NCI-H187 (cell line): ENCODE results near the gene RASGEF1C.
"Not testable (repeated sequence)": the region's sequence is repeated elsewhere in the genome, so short reads cannot be mapped to it uniquely, and the experiment has no call there.

Experiments used
- DNase-seq, 2 experiments: peaks; one replicate each; lab custom pipeline; 2025; lab: John Stamatoyannopoulos, UW

Gene RASGEF1C

DNA sequence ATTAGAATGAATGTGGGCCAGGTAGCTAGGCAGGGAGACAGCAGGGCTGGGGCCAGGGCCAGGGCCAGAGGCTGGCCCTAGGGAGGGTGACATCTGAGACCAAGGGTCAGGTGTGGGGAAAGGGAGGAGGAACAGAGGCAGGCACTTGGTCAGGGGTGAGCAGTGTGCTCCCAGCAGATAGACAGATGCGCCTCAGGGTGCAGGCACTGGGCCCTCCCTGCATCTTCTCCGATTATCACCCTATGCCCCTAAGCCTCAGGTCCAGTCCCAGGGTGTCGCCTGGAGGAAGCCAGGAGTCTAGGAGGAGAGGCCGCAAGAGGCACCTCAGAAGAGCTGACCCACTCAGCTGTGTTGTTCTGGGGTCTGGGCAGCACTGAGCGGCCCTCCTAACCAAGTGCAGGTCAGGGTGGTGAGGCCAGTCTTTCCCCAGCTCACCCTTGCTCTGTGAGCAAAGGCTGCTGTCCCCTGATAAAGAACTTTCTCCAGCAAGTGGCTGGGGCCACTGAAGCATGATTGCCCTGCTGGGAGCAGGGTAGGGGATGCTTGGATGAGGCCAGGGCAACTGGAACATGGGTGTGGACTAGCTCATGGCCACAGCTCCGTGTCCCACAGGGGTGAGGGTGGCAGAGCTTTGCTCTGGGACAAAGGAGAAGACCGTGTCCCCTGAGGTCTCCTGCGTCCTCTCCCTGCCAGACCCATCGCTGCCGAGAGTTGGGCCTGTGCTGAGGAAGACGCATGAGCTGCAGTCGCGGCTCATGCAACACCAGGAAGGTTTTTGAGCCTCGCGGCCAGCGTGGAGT is 2.1 kb upstream of the RASGEF1C start:
- DNase-seq = no peak

DNA sequence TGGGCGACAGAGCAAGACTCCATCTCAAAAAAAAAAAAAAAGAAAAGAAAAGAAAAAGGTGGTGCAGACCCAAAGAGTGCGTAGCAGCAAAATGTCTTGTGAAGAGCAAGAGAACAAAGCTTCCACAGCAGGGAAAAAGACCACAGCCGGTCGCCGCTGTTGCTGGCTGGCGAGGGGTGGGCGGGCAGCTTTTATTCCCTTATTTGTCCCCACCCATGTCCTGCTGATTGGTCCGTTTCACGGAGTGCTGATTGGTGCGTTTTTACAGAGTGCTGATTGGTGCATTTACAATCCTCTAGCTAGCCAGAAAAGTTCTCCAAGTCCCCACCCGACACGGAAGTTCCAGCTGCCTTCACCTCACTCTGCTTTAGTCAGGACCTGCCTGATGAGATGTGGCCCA is 1.1 kb upstream of the RASGEF1C start:
- DNase-seq = not testable (repeated sequence)

DNA sequence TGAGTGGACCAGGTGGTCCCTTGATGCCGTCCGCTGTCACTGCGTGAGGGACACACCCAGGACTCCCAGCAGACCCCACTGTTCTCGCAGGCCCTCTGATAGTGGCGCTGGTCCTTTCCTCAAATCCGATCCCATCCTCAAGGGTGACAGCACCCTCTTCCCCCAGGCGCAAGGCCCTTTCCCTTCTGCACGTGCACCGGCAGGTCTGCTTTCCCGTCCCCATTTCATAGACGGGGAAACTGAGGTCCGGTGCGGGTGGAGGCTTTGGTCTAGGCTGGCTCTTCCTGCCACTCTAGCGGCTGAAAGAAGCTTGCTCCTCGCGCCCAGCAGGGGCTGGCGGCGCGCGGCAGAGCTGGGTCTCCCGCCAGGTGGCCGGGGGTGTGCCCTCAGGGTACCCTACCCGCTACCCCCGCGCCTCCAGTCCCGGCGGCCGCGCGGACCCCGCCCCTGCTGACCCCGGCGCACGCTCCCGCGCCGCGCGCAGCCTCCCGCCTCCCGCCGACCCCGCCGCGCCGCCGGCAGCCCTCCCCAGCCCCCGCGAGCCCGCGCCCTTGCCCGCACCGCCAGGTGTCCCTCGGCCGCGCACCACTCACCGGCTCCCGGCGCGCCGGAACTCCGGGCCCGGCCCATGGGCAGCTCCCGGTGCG is 453 bp downstream of the RASGEF1C start:
- no peak for DNase-seq

DNA sequence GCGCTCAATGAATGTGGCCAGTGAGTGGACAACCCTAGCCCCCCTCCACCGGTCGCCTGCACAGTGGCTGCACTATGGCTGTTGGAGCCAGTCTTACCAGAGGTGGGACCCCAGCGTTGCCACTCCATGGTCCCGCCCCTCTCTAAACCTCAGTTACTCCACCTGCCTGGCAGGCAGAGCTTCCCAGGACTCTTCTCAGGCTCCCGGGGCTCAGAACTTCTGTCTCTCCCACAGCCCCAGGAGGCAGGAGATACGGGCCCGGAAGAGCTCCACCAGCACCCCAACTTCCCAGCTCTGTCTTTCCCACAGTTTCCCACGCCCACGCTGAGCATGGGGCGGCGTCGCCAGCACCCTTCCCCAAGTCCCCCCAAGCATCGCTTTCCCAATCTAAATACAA is 975 bp downstream of the RASGEF1C start:
- DNase-seq = no peak

DNA sequence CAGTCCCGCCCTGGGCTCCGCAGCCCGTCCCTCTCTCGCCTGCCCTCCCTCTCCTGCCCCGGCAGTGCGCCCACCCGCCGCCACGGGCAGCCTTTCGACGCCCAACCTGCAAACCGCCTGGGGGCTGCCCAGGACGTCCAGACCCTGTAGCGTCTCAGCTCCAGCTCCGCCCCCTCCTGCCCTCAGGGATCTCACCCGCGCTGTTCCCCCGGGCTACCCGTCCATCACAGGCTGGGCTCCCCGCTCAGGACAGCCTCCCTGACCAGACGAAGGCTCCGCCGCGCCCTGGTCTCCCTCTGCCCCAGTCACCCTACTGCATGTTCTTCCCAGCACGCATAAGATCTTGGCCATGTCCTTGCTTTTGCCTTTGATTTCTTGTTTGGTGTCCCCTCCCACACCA is 1.4 kb downstream of the RASGEF1C start:
- DNase-seq = no peak

DNA sequence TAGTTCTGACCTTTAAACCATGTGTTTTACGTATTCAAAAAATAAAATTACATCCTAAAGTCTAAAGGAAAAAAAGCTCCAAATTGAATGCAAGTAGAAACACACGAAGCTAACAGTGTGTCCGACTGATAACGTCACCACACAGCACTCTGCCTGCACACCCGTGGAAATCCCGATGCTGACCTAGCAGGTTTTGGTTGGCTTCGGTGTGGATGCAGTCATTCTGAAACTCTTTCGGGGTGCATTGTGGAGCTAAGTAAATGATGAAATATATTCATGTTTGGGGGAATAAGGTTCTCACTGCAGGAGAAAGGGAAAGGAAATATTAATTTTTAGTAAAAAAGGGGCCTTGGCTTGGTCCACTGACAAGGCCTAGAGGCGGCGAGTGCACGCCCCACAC is 2.0 kb downstream of the RASGEF1C start:
- no peak for DNase-seq

DNA sequence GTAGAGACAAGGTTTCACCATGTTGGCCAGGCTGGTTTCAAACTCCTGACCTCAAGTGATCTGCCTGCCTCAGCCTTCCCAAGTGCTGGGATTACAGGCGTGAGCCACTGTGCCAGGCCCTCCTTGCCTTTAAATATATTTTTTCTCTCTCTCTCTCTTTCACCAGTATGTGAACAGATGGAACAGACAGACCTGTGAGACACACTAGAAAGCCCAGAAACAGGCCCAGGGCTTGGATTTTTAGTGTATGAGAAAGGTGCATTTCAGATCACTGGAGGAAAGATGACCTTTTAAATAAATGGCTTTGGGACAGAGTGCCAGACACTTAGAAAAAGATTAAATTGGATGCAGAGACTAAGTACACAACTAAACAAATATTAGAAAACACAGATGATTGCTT is 3.1 kb downstream of the RASGEF1C start:
- no peak for DNase-seq

DNA sequence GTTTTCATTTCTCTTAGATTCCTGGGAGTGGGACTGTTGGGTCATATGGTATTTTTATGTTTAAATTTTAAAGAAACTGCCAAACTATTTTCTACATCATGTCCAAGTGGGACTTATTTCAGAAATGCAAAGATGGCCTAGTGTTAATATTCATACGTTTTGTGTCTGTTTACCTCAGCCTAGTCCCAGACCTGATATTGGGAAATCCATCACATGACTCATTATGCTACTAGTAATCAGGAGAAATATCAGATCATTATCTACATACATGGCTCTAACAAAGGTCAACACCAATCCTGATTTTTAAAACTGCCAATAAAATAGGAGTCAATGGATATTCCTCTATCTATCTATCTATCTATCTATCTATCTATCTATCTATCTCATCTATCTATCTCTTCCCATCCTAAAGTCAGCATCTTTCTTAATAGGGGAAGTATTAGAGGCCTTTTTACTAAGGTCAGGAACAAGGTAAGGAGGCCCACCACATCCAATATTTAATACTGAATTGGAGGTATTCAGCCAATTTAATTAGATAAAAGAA is 4.7 kb downstream of the RASGEF1C start:
- DNase-seq = no peak

DNA sequence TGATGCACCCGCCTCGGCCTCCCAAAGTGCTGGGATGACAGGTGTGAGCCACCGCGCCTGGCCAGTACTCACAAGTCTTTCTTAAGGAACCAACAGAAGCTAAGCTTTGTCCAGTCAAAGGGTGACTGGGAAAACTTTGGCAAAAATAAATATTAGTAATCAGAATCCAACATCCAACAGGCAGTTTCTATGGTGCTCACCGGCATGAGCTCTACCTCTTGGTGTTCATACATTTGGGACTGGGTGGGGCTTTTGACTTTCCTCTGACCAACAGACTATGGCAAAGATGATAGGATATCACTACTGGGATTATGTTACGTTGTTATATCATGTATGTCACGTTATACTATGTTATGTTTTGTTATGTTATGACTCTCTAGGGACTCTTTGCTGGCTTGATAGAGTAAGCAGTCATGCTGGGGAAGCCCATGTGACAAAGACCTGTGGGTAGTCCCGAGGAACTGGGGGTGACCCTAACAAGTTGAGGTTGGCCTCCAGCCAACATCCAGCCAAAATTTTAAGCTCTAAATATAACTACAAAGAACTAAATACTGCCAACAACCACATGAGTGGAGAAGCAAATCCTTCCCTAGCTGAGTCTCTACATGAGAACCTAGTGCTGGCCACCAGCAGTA is 6.0 kb downstream of the RASGEF1C start:
- DNase-seq = no peak

DNA sequence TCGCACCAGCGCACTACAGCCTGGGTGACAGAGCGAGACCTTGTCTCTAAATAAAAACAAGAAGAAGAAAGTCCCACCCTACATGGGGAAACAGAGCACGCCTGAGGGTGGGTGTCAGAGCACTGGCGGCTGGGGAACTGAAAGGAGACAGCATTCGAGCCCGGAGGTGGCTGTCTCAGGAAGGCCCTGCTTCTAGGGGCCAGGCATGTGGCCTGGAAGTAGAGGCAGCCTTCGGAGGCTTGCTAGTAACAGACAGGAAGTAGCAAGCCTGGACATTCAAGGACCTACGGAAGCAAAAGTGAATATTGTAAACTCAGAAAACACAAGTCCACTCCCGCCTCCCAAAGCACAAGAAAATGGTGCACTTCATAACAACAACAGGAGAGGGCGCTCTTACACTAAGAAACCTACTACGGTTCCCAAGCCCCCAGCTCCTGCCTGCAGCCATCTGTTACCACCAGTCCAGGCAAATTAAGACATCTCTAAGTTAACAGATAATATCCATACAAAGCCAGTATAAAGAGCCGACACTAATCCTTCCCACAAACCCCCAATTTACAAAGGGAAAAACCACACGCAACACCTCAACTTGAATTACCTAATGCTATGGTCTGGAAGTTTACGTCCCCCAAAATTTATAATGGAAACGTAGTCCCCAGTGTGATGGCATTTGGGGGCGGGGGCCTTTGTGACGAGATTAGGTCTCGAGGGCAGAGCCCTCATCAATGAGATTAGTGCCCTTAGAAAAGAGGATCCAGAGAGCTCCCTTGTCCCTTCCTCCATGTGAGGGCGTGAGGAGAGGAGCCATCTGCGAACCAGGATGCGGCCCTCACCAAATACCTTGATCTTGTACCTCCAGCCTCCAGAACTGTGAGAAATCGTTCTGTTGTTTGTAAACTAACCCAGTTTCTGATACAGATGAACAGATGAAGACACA is 7.7 kb downstream of the RASGEF1C start:
- DNase-seq = no peak

DNA sequence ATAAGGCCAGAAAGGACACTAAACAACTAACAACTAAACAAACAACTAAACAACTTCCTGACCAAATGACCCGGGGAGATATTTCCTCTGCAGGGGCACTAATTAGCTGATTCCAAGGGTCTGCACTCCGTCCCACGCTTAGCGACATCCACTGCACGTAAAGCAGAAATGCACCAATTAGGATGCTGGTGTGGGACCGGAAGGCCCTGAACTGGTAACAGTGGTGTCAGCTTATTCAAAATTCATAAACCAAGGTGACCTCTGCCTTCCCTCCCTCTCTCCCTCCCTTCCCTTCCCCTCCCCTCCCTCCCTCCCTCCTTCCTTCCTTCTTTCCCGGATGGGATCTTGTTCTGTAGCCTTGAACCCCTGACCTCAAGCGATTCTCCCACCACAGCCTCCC is 9.6 kb downstream of the RASGEF1C start:
- DNase-seq = no peak

DNA sequence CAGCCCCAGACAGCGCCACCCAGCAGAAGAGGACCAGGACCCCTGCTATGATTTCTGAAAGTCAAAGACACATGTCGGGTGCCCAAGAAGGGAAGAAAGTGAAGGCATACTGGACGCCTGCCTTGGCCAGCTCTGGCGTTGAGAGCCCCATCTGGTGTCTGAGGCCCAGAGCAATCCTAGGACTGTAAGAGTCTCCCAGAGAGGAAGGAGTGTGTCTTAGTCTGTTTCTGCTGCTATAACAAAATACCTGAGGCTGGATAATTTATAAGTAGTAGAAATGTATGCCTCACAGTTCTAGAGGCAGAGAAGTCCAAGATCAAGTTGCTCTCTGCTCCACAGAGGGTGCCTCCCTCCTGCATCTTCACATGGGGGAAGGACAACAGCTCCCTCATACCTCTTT is 10.8 kb downstream of the RASGEF1C start:
- DNase-seq = no peak

DNA sequence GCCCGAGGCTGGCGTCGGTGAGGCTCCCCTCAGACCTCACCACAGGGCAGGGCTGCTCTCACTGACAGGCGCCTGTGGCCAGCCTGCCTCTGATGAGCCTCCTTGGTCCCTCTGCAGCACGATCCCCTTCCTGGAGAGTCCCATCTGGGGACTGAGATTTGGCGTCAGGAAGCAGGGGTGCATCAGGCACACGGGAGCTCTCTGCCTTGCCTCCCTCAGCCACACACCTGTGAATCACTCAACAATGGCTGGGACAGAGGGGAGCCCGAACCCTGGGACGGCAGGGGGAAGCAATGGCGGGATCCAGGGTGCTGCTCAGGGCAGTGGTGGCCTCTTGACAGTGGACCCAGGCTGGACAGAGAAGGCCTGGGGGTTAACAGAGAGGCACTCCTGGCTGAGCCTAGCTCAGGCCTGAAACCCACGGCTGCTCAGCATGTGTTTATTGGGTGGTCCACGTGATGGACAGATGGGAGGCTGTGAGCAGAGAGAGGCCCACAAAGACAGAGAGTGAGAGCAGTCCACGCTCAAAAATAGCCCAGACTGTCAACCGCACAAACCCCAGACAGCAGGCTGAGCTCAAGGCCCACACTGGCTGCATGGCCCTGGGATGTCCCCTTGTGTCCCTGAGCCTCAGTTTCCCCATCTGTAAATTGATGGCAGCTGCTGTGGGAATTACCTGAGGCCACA is 11.9 kb downstream of the RASGEF1C start:
- DNase-seq = no peak

DNA sequence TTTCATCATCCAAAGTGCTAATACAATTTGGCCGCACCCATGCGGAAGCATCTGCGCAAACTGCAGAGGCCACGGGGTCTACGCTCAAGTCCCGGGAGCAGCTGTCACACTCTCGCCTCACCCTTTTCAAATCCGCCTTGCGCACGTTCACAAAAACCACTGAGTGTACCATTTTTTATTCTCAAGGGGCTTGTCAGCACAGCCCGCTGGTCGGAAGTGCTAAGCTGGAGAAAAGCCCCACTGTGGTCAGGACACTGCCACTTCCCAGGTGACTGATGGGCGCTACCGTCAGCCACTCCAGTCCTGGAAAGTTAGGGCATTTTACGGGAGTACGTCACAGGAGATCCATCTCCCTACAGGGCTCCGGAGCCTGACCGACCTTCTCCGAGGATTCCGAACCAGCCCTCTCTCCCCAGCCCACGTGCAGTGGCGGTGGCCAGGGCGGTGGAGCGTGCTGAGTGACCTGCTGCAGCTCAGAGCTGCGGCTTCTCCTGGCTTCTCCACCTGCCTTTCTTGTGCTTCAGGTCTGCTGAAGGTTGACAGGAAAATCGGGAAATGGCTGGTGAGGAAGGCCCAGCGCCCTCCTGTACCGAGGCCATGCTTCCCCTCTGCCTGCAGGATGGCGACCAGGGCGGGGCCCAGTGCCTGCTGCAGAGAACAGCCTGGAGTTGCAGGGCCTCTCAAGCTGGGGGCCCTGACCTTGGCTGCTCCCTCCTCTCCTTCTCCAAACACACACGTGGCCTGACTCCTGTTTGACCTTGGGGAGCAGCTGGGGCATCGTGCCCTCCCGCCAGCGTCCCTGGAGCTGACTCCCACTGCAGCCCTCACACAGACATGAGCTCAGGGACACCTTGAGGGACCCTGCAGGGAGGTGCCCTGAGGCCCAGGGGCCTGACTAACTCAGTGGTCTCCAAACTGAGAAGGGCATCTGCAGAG is 14.3 kb downstream of the RASGEF1C start:
- no peak for DNase-seq

DNA sequence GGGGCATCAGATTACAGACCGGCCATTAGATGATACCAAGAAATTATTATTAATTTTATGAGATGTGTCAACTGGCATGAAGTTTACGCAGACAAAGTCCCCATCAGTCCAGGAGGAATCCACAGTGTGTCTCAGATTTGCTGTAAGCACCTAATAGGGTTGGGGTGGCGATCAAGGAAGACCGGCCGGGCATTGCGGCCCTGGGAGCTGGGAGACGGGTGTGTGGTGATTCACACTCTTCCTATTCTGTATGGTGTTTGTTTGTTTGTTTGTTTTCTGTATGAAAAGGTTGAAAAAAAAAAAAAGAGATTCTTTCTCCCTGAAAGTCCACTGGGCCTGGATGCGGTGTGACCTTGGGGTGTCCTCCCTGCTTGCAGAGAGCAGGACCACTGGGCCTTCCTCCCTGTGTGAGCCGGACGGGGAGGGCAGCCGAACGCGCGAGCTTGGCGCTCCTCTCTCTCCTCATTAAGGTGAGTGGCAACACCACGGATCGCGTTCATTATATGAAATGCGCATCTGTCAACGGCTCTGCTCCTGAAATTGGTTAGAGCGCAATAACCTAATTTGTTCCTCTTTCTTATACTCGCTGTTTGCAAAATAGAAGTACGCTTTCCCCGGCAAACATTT is 15.1 kb downstream of the RASGEF1C start:
- no peak for DNase-seq

DNA sequence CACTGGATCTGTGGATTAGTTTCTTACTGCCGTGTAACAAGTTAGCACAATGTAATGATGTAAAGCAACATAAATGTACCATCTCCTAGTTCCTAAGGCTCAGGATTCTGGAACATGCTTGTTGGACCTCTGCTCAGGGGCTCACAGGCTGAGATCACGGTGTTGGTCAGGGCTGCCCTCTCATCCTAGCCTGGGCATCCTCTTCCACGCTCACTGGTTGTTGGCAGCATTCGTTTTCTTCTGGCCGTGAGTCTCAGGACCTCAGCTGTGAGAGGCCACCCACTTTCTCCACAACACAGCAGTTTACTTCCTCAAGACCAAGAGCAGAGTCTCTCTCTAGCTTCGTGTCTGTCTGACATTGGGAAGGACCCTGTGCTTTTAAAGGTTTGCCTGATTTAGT is 17.3 kb downstream of the RASGEF1C start:
- no peak for DNase-seq

DNA sequence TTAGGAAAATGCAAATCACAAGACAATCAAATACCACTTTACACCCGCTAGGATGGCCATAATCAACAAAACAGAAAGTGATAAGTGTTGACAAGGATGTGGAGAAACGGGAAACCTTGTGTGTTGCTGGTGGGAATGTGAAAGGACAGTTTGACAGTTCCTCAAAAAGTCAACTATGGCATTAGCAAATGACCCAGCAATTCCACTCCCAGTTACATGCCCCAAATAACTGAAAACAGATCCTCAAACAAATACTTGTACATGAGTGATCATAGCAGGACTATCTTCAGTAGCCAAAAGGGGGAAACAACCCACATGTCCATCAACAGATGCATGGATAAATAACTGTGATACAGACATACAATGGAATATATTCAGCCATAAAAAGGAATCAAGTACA is 21.2 kb downstream of the RASGEF1C start:
- DNase-seq = no peak

DNA sequence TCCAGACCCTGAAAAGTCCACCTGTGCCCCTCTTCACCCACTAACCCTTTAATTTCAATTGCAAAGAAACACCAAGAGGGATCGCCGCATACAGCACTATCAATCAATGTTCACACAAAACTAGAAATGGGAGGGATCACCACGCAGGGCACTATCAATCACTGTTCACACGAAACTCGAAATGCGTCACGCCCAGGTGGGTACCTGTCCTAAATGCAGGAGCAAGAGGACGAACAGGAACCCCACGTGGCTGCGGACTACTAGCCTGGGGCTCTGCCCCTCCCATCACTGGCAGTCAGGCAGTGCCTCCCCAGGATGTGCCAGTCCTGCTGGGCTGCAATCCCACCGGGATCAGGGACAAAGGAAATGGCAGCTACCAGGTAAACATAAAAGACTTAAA is 28.2 kb downstream of the RASGEF1C start:
- no peak for DNase-seq

DNA sequence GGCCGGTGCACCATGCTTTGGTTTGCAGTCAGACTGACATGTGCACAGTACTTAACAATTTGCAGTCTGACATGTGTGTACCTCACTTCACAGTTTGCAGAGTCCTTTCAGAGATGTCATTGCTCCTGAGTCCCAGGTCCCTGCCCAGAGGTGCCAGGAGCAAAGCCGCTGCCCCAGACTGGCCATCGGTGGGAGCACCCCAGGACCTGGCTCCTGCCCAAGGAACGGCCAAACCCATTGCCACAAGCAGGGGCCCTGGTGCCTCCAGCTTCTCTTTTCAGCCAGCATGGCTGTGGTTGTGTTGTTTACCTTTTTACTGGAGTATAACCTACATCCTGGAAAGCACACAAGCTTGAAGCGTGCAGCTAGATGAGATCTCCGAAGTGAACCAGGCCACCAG is 28.6 kb downstream of the RASGEF1C start:
- no peak for DNase-seq
